T-helper 2 cell (primary cell): ENCODE results near the gene CAPN1.
"Not testable (repeated sequence)": the region's sequence is repeated elsewhere in the genome, so short reads cannot be mapped to it uniquely, and the experiment has no call there.

ENCODE experiments used
- DNase-seq, 5 experiments: peaks; one replicate each; pipeline versions ENCODE4 v3.0.0 to v3.0.0-alpha.2; 2012 to 2022
- total RNA-seq, 2 donors: gene quantifications; one replicate each; lab custom pipeline; 2026; lab: John Stamatoyannopoulos, UW

The CAPN1 gene
- 74.5 to 100 reads per million in 2 donors for total RNA-seq

DNA sequence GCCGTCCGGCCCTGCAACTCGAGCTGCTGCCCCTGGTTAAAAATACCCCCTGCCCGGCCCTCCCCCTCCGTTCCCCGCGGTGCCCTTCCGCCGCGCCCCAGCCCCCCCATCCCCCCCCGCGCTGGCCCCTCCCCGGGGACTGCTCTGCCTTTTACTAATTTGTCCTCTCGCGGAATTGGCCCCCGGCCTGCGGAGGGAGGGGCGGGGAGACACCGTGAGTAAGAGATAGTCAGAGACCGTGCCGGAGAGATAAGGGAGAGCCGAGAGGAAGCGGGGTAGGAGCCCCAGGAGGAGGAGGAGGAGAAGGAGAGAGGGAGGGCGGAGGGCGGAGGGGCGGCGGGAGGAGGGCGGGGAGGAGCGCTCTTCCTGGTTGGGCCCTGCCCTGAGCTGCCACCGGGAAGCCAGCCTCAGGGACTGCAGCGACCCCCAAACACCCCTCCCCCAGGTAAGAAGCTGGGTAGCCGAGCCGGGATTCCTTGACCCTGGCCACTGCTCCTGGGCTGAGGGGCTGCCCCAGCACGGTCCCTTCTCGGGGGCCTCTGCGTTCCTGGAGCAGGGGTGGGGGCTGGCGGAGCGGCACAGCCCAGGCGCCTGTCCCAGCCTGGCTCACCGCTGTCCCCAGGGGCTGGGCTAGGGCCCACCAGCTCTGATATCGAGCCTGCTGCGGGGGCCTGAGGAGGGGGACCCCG, at the start of gene CAPN1:
Gene CAPN1 (plus strand): TSS at position 360 of the 689 bp plus-strand sequence. CDS start 774 bp downstream, outside the sequence.
- DNase-seq: peak; percentile 37 to 90 (median 68)

DNA sequence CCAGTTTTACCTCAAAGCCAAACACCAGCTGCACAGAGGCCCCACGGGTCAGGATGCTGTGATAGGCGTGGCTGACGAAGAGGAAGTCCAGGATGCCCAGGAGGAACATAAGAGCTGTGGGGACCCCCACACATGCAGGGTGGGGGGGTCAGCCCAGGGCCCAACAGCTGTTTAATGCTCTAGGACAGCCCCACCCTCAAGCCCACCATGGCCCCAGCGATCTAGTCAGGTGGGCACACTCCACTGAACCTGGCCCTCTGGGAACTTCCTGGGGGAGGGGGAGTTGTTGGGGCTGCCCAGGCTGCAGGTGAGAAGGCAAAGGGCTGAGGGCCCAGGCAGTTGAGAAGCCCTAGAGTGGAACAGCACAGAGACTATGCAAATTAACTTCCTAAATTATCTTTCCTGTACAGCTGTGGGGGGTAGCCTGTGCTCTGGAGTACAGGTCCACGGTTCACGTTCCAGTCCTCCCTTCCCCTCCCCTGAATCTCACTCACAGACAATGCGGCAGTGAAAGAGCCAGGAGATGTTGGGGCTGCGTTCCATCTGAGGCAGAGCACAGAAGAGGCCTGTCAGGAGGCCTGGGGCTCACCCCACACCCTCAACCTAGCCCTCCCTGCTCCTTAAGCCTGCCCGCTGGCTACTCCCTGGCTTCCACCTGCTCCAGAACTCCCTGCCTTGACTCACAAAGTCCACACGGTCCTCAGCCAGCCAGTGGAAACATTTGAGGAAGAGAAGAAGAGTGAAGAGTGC, 49.3 kb upstream of the CAPN1 start:
- no peak for DNase-seq

DNA sequence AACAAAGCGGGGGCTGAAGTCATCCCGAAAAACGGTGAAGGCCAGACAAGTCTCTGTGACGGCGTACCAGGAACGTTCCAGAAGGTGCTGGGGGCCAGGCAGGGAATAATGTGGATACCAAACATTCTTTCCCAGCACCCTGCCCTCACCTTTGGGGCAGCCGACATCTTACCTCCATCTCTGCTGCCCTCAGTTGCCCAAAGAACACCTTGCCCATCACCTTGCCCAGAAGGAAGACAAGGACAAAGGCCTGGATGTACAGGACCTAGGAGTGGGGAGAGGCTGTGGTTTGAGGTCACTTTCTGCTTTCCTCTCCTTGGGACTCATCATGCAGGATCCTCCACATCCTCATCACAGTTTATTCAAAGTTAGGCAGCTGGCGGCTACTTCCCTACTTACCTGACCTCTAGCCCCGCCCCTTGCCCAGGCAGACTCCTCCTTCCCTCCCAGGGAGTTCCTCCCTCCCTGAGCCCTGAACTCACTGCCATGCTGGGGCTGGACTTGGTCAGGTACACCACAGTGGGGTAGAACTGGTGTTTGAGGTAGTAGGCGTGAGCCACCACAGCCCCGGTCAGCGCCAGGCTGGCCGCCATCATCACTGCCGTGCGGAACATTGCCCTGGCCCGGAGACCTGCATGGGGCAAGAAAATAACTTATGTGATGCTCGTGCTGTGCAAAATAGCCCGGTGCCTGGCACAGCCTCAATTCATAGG, 48.6 kb upstream of the CAPN1 start:
- peak in 4 of 5 experiments; percentile 17 to 64 (median 46) for DNase-seq

DNA sequence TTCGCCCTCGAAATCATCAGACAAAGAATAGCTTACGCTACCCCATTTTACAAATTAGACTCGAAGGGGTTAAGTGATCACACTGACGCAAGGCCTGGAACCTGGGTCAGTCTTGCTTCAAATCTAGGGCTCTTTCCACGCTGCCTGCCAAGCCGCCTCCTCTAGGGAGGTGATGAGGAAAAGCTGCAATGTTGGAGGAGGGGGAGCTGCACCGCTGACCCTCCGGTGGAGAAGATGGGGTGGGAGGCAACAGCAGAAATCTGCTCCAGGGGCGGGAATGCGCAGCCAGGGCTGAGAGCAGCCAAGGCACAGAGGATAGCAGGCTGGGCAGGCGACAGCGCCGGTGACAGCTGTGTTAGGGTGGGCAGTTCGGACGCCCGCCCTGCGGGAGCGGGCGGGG, 48.0 kb upstream of the CAPN1 start:
- no peak for DNase-seq

DNA sequence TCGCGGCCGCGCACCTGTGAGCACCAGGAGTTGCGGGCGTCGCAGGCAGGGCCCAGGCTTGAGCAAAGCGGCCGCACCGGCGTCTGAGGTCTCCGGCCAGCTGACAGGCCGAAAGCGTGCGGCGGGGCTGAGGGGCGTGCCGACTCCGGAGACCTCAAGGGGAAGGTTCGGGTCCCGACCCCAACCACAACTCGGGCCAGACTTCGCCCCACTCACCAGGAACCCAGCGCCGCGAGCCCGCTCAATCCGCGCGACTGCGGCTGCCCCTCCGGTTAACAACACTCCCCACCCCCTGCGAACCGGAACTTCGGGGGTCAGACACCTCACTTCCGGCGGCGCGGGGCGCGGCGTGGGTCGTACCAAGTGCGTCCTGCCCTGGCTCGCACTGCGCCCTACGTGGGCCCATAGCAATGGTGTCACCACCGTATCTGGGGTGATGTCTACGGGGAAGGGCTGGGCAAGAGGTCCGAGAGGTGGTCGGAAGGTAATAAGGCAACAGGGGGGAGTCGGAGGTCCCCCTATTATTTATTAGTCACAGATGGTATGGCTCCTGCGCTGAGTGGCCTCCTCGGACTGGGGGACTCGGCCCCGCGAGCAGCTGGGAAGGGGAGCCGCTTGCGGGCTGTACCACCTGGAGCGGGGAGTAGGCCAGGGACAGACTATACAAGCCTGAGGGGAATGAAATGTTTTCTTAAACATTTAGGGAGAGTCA, 47.3 kb upstream of the CAPN1 start, which contains the start of gene SYVN1:
Gene SYVN1 (minus strand): TSS at position 280 of the 712 bp plus-strand sequence. CDS start 918 bp downstream, outside the sequence.
- peak; percentile 82 to 95 (median 90) for DNase-seq

DNA sequence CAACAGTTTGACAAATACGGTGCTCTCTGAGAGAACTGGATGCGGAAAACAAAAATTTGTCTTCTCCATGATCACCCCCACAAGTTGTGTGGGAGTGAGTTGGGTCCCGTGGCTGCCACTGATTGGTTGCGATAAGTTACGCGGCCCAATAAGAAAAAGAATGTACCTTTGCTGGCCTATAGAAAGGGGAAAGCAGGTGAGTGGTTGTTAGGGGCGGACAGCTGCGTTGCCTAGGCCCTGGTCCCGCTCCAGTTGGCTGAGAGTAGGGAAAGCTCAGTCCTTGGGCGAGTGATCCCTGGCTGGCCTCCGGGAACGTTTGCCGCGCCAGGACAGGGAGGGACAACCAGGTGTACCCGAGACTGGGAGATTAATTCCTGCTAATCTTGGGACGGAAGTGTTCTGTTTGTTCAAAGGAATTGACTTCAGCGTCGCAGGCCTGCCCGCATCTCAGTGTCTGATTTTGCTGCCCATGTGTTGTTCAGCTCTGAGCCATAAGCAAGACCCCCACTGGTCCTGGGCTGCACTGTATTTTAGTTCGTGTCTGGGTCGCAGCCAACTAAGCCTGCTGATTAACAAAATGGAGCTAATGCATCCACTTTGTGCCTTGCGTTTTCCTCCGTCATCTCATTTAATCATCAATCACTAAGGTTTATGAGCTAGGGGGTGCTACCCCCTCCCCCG, 46.6 kb upstream of the CAPN1 start:
- peak; percentile 52 to 98 (median 80) for DNase-seq

DNA sequence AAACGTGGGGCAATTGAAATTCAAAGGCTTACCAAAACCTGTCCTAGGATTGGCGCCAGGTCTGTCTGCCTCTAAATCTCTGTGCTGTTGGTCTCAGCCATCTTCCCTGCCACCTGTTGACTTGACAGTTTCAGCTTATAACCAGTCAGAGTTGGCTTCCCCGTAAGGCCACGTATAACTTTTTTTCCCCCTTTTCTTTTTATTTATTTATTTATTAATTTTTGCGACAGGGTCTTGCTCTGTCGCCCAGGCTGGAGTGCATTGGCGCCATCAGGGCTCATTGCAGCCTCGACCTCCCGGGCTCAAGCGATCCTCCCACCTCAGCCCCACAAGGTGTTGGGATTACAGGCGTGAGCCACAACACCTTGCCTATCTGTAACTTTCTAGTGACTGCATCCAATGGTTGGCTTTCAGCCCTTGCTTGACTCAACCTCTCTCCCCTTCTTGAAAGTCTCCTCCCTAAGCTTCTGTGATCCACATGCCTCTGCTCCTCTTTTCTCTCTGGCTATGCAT, 46.0 kb upstream of the CAPN1 start:
- DNase-seq: peak in 1 of 5 experiments; percentile 41

DNA sequence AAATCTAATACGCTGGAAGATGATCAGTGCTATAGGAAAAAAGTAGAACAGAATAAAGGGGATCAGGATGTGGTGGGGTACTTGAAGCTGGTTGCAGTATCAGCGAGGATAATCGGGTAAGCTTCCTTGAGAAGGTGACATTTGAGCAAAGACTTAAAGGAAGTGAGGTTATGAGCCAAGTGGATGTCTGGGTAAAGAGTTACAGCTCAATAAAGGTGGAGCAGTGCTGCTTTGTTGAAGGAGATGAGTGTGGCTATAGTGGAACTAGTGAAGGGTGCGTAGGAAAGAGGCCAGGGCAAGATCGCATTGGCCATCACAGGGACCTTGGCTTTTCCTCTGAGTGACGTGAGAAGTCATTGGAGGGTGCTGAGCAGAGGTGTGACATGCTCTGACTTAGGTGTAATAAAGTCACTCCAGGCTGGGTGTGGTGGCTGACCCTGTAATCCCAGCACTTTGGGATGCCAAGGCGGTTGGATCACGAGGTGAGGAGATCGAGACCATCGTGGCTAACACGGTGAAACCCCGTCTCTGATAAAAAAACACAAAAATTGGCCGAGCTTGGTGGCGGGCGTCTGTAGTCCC, 45.1 kb upstream of the CAPN1 start:
- no peak for DNase-seq

DNA sequence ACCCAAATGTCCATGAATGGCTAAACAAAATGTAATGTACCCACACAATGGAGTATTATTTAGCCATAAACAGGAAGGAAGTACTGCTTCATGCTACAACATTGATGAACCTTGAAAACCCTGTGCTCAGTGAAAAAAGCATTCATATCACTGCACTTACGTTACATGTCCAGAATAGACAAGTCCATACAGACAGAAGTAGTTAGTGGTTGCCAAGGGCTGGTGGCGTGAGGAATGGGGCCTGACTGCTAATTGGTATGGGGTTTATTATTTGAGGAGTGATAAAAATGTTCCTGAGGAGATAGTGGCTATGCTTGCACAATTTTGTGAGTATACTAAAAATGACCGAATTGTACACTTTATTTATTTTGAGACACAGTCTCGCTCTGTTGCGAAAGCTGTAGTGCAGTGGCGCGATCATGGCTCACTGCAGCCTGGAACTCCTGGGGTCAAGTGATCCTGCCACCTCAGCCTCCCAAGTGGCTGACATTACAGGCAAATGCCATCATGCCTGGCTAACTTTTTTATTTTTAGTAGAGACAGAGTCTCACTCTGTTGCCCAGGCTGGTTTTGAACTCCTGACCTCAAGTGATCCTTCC, 39.7 kb upstream of the CAPN1 start:
- DNase-seq: no peak

DNA sequence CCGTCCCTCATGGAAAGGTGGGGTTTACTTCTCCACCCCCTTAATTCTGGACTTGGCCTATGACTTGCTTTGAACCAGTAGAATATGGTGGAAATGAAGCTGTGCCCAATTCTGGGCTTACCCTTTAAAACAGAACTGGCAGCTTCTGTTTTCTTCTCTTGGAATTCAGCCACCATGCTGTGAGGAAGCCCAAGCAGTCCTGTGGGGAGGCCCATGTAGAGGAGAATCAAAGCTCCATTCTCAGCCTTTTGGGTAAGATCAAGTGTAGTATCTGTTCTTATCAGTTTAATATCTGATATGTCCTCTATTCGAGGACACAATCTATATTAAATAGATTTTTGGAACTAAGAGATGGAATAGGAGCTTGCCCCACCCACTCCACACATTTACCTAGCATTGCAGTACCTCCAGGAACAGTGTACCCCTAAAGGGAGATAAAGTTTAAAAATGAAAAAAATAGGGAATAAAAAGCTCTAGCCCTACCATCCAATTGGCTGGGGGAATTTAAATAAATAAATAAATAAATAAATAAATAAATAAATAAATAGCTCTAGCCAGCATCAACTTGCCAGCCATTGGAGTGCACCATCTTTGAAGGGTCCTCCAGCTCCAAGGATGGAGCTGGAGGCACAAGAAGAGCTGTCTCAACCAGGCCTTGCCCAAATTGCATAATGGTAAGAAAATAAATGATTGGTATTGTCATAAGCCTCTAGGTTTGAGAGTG, 34.2 kb upstream of the CAPN1 start:
- no peak for DNase-seq

DNA sequence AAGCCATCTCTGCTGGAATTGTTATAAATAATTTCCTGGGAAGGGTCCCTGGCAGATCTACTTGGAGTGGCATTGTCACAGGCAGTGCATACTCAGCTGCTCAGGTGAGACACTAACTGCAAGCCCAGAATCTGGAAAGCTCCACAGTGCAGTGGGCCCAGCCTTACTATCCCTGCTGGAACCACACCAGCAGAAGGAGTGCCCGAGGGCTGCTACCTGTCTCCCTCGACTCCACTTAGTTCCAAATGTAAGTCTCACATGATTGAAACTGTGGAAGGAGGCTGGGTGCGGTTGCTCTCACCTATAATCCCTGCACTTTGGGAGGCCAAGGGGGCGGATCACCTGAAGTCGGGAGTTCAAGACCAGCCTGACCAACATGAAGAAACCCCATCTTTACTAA, 33.1 kb upstream of the CAPN1 start:
- no peak for DNase-seq

DNA sequence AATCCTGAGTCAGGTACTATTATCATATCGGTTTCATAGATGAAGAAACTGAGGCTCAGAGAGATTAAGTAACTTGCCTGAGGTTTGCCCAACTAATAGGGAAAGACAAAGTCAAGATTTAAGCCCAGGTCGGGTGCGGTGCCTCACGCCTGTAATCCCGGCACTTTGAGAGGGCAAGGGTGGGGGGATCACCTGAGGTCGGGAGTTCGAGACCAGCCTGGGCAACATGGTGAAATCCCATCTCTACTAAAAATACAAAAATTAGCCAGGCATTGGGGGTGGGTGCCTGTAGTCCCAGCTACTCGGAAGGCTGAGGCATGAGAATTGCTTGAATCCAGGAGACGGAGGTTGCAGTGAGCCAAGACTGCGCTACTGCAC, 31.6 kb upstream of the CAPN1 start:
- not testable (repeated sequence) for DNase-seq

DNA sequence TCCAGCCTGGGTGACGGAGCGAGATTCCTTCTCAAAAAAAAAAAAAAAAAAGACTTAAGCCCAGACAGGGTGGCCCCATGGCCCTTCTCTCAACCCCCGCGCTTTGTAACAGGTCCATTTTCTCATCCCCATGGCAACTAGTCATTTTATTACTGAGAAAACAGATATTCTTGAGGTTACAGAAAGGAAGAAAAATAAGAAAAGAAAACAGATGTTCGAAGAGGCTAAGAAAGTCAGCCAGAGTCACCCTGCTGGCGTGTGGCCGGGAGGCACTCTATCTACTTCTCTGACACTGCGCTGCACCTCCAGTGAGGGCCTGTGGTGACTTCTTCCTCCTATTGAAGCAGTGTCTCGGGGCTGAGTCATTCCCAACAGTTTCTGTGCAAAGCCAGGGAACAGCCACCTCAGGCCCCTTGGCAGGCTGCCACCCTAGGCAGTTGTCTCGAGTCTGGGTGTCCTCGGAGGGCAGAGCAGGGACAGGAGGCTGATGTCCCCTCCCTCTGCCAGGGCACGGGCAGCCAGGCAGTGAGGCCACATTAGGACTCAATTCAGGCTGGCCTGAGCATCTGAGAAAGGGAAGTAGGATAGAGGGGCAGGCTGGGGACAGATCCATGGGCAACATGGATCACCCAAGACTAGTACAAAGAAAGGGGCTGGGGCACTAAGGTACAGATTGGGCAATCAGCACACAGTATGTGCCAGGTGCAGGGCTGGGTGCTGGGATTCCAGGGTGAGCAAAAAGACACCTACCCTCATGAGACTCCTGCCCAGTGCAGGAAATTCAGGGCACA, 31.0 kb upstream of the CAPN1 start:
- DNase-seq: peak in 1 of 5 experiments; percentile 35

DNA sequence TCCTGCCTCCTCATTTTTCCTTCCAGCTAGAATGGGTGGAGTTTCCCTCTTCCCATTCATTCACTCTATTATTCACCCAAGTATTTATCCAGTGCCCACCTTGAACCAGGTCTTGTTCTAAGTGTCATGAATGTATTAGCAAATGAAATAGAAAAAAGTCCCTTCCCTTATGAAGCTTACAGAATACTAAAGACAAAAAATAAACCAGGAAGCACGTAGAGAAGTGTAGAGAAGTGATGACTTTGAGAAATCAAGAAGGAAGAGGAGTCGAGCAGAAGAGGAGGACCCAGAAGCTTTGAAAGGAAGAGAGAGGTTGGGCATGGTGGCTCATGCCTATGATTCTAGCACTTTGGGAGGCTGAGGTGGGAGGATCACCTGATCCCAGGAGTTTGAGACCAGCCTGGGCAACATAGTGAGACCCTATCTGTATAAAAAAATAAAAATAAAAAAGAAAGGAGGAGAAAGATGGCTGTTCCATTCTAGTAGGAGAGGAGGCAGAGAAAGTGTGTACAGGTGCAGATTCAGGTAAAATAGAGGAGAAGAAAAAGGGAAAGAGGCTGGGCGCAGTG, 30.3 kb upstream of the CAPN1 start:
- DNase-seq: no peak

DNA sequence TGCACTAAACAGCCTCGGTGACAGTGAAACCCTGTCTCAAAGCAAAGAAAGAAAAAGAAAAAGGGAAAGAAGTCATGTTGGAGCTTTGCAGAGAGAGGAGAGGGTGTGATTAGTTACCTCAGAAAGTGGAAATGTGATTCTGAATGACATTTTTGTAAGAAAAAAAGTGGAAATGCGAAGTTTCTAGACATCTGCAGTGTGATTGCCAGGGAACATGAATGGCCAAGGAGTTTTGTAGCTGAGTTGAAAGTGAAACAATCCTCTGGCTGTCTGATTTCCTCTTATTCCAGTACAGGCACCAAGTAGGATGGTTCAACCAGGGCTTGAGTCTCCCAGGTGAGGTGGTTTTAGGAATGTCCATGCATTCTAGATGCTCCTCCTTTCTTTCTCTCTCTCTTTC, 29.6 kb upstream of the CAPN1 start:
- no peak for DNase-seq

DNA sequence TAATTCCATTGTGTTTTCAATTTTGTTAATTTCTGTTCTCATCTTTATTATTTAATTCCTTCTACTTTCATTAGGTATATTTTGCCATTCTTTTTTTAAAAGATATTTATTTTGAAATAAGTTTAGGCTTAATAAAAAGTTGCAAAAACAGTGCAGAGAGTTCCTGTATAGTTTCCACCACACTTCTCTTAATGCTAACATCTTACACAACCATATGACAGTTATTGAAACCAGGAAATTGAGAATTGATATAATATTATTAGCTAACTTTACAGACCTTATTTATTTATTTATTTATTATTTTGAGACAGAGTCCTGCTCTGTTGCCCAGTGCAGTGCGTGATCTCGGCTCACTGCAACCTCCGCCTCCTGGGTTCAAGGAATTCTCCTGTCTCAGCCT, 25.5 kb upstream of the CAPN1 start:
- no peak for DNase-seq

DNA sequence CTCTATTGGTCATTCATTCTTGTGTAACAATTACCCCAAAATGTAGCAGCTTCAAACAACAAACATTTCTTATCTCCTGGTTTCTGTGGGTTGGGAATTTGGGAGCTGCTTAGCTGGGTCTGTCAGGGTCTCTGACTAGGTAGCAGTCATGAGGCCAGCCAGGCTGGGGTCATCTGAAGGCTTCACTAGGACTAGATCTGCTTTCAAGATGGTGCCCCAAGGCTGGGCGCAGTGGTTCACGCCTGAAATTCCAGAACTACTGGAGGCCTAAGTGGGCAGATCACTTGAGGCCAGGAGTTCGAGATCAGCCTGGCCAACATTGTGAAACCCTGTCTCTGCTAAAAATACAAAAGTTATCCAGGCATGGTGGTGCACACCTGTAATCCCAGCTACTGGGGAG, 24.8 kb upstream of the CAPN1 start:
- no peak for DNase-seq

DNA sequence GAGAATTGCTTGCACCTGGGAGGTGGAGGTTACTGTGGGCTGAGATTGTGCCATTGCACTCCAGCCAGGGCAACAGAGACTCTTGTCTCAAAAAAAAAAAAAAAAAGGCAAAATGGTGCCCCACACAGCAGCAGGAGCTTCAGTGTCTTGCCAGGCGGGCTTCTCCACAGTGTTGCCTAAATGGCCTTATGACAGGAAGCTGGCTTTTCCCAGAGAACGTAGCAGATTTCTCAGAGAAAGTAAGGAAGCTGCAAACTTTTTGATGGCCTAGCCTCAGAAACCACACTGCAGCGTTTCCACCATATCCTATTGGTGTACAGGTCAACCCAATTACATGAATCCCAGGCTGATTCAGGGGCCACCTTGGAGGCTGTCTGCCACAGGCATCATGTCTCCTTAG, 24.4 kb upstream of the CAPN1 start:
- no peak for DNase-seq

DNA sequence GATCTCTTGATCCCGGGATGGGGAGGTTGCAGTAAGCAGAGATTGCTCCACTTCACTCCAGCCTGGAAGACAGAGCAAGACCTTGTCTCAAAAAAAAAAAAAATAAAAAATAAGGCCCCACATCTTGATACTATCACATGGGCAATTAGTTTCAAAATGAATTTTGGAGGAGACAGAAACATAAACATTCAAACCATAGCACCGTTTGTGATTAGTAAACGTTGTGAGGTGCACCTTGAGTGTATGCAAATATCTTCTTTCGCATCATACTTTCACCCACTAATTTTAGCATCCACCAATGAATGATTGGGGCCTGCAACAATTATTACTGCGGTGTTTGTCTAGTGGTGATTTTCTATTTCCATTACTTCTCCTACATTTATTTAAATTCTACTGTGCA, 22.7 kb upstream of the CAPN1 start:
- DNase-seq: peak in 1 of 5 experiments; percentile 61
